H9 (cell line): ENCODE data around the gene ENOX1. TPM values are rescaled to one million over a fixed set of nuclear protein-coding genes. Genes with fewer than 3 reads are reported as not detected.

Experiments
- DNase-seq: peaks from one replicate; pipeline ENCODE4 v3.0.0-alpha.2; 2017
- H2AFZ ChIP-seq: one replicate; pipeline ENCODE4 v1.6.1; 2013; ENCODE audit warnings: mild to moderate bottlenecking, low read length, control low read depth, moderate library complexity
- H2AK5ac ChIP-seq: 2 replicates; pipeline ENCODE4 v1.6.1; 2013; ENCODE audit warnings: low read length, control low read depth, mixed read lengths; ENCODE audit not compliant: insufficient read length
- H2BK120ac ChIP-seq: one replicate; pipeline ENCODE4 v1.6.1; 2013; ENCODE audit warnings: low read depth, mild to moderate bottlenecking, low read length, control low read depth, inconsistent platforms; ENCODE audit not compliant: poor library complexity, severe bottlenecking
- H2BK12ac ChIP-seq: 2 replicates; pipeline ENCODE4 v1.6.1; 2013; ENCODE audit warnings: low read length, control low read depth, mixed read lengths, low read depth; ENCODE audit not compliant: insufficient read length
- H2BK15ac ChIP-seq: 2 replicates; pipeline ENCODE4 v1.6.1; 2013; ENCODE audit warnings: low read depth, low read length, control low read depth
- H2BK20ac ChIP-seq: one replicate; pipeline ENCODE4 v1.6.1; 2013; ENCODE audit warnings: low read depth, mild to moderate bottlenecking, low read length, control low read depth, inconsistent platforms; ENCODE audit not compliant: poor library complexity, severe bottlenecking
- H2BK5ac ChIP-seq: 2 replicates; pipeline ENCODE4 v1.6.1; 2013; ENCODE audit warnings: low read length, control low read depth, mixed read lengths; ENCODE audit not compliant: insufficient read length
- H3K14ac ChIP-seq: 2 replicates; pipeline ENCODE4 v1.6.1; 2013; ENCODE audit warnings: low read length, control low read depth; ENCODE audit not compliant: insufficient read depth
- H3K18ac ChIP-seq: 2 replicates; pipeline ENCODE4 v1.6.1; 2013; ENCODE audit warnings: low read depth, mild to moderate bottlenecking, mixed read lengths, low read length, control low read depth; ENCODE audit not compliant: insufficient read length
- H3K23ac ChIP-seq: 2 replicates; pipeline ENCODE4 v1.6.1; 2013; ENCODE audit warnings: low read length, control low read depth, mixed read lengths, low read depth; ENCODE audit not compliant: insufficient read length
- H3K23me2 ChIP-seq: 2 replicates; pipeline ENCODE4 v1.6.1; 2013; ENCODE audit warnings: low read depth, mild to moderate bottlenecking, mixed read lengths, low read length, control low read depth; ENCODE audit not compliant: insufficient read length, poor library complexity, severe bottlenecking
- H3K27ac ChIP-seq: 2 replicates; pipeline ENCODE4 v1.5.1; 2013; ENCODE audit warnings: low read length, control low read depth, mixed read lengths, low read depth; ENCODE audit not compliant: insufficient read length
- H3K27me3 ChIP-seq: 2 replicates; pipeline ENCODE4 v1.6.1; 2013; ENCODE audit warnings: low read length, control low read depth, inconsistent platforms; ENCODE audit not compliant: insufficient read depth
- H3K4ac ChIP-seq: 2 replicates; pipeline ENCODE4 v1.6.1; 2013; ENCODE audit warnings: low read depth, mild to moderate bottlenecking, control low read depth, inconsistent platforms, low read length, moderate library complexity
- H3K4me1 ChIP-seq: 2 replicates; pipeline ENCODE4 v1.6.1; 2013; ENCODE audit warnings: low read length, control low read depth, inconsistent platforms; ENCODE audit not compliant: insufficient read depth
- H3K4me2 ChIP-seq: 2 replicates; pipeline ENCODE4 v1.6.1; 2013; ENCODE audit warnings: low read length, control low read depth, mixed read lengths; ENCODE audit not compliant: insufficient read length, insufficient read depth
- H3K56ac ChIP-seq: 2 replicates; pipeline ENCODE4 v1.6.1; 2013; ENCODE audit warnings: low read depth, mild to moderate bottlenecking, mixed read lengths, low read length, control low read depth; ENCODE audit not compliant: insufficient read length
- H3K79me1 ChIP-seq: 2 replicates; pipeline ENCODE4 v1.6.1; 2013; ENCODE audit warnings: low read depth, mild to moderate bottlenecking, moderate library complexity, low read length, control low read depth, inconsistent platforms; ENCODE audit not compliant: insufficient read depth, poor library complexity, severe bottlenecking
- H3K79me2 ChIP-seq: 2 replicates; pipeline ENCODE4 v1.6.1; 2013; ENCODE audit warnings: low read length, control low read depth, inconsistent platforms; ENCODE audit not compliant: insufficient read depth
- H3K9ac ChIP-seq: 2 replicates; pipeline ENCODE4 v1.6.1; 2013; ENCODE audit warnings: low read length, control low read depth, mixed read lengths; ENCODE audit not compliant: insufficient read length; ENCODE audit errors: extremely low read depth
- H3K9me3 ChIP-seq: one replicate; pipeline ENCODE4 v1.6.1; 2013; ENCODE audit warnings: low read depth, low read length, inconsistent platforms; ENCODE audit not compliant: control insufficient read depth
- H3T11ph ChIP-seq: one replicate; pipeline ENCODE4 v1.6.1; 2013; ENCODE audit warnings: mild to moderate bottlenecking, low read length, control low read depth, inconsistent platforms
- H4K20me1 ChIP-seq: one replicate; pipeline ENCODE4 v1.6.1; 2013; ENCODE audit not compliant: control insufficient read depth, insufficient read length, insufficient read depth
- H4K5ac ChIP-seq: 2 replicates; pipeline ENCODE4 v1.6.1; 2013; ENCODE audit warnings: low read depth, mild to moderate bottlenecking, mixed read lengths, low read length, control low read depth; ENCODE audit not compliant: insufficient read length
- H4K8ac ChIP-seq: replicated peaks from 2 replicates; pipeline ENCODE4 v1.6.1; 2013; ENCODE audit warnings: low read length, control low read depth, mixed read lengths, low read depth; ENCODE audit not compliant: insufficient read length
- H4K91ac ChIP-seq: 2 replicates; pipeline ENCODE4 v1.6.1; 2013; ENCODE audit warnings: low read depth, mild to moderate bottlenecking, moderate library complexity, mixed read lengths, low read length, control low read depth; ENCODE audit not compliant: insufficient read length
- H3K27ac Mint-ChIP-seq, 3 experiments: 2 replicates in 2 of 3; 3 replicates in 1 of 3; pipeline ENCODE4 v1.8.0; 2020 to 2021; ENCODE audit warnings: mixed read lengths in 3 of 3, mild to moderate bottlenecking in 1 of 3, moderate library complexity in 1 of 3
- H3K27me3 Mint-ChIP-seq: 2 replicates; pipeline ENCODE4 v1.8.0; 2021; ENCODE audit warnings: low read depth, mild to moderate bottlenecking, moderate library complexity, mixed read lengths
- H3K36me3 Mint-ChIP-seq, 3 experiments: 2 replicates in 2 of 3; 3 replicates in 1 of 3; pipeline ENCODE4 v1.8.0; 2020 to 2021; ENCODE audit warnings: low read depth in 3 of 3, mixed read lengths in 3 of 3; ENCODE audit not compliant: insufficient read depth in 1 of 3
- H3K4me1 Mint-ChIP-seq, 2 experiments: 2 replicates each; pipeline ENCODE4 v1.8.0; 2020; ENCODE audit warnings: mixed read lengths in 2 of 2
- H3K4me3 Mint-ChIP-seq, 2 experiments: 2 replicates in 1 of 2; 3 replicates in 1 of 2; pipeline ENCODE4 v1.8.0; 2020 to 2021; ENCODE audit warnings: mild to moderate bottlenecking in 2 of 2, mixed read lengths in 2 of 2, moderate library complexity in 1 of 2
- H3K9me3 Mint-ChIP-seq, 2 experiments: 2 replicates in 1 of 2; 3 replicates in 1 of 2; pipeline ENCODE4 v1.8.0; 2020; ENCODE audit warnings: mild to moderate bottlenecking in 2 of 2, mixed read lengths in 2 of 2, moderate library complexity in 1 of 2
- WGBS: extraction: QIAGEN DNeasy Blood & Tissue Kit; methylation state at CpG from one replicate; pipeline ENCODE4 v1.1.7; 2013; ENCODE audit warnings: missing lambda C conversion rate, low lambda C conversion rate, mixed read lengths; ENCODE audit not compliant: insufficient read length; ENCODE audit errors: extremely low coverage; 5-methylcytosine and 5-hydroxymethylcytosine counted together
- total RNA-seq: library from RNA; stranded (reverse); gene quantifications from 2 replicates; pipeline ENCODE4 v1.2.1, GENCODE V29; 2021
- TF ChIP-seq, protein P1 (sequence below): fragments of 200-600 bp; sonication (generic); conservative IDR thresholded peaks from 3 replicates; pipeline ENCODE4 v1.8.0; 2021; ENCODE audit warnings: antibody characterized with exemption, mild to moderate bottlenecking

ENOX1 gene
- total RNA-seq, 1 experiment from 2014 or later, result 0.24 TPM

DNA sequence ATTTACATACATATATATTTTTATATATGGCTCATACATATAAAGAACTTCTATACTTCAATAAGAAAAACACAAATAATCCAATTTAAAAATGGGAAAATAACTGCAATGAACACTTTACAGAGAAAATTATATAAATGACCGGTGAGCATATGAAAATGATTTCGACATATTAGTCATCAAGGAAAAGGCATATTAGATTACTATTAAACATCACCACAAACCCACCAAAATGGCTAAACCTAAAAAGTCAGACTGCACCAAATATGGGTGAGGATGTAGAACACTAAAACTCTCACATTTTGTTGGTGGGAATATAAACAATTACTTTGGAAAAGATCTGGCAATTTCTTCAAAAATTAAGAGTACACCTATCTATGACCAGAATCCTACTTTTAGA is 316.2 kb downstream of the ENOX1 start:
- no peak overlapping the region for H3K9ac ChIP-seq
- H3K23ac ChIP-seq, result no peak overlapping the region
- no peak for DNase-seq
- Mint-ChIP-seq H3K4me1 (no peaks in the 10 kb centered on the region), H3K9me3 (no peaks in the 10 kb centered on the region), H3K27me3 (no peaks in the 10 kb centered on the region), H3K27ac (no peak overlapping the region), H3K36me3 (no peaks in the 10 kb centered on the region), H3K4me3 (no peak overlapping the region)
- no peaks in the 10 kb centered on the region for H3K23me2 ChIP-seq
- no peak overlapping the region for H3K4ac ChIP-seq
- no peak overlapping the region for H2AFZ ChIP-seq
- no peak overlapping the region for H2BK120ac ChIP-seq
- H4K5ac ChIP-seq, result no peak overlapping the region
- H4K91ac ChIP-seq, result no peak overlapping the region
- no peaks in the 10 kb centered on the region for H3K9me3 ChIP-seq
- no peak overlapping the region for H2AK5ac ChIP-seq
- H3K14ac ChIP-seq, result no peak overlapping the region
- H3T11ph ChIP-seq, result no peak overlapping the region
- H3K18ac ChIP-seq, result no peak overlapping the region
- no peak overlapping the region for H3K56ac ChIP-seq
- H4K8ac ChIP-seq, result no peak overlapping the region
- H3K4me1 ChIP-seq, result no peaks in the 10 kb centered on the region
- no peaks in the 10 kb centered on the region for H3K79me1 ChIP-seq
- H3K27me3 ChIP-seq, result no peaks in the 10 kb centered on the region
- H4K20me1 ChIP-seq, result no peaks in the 10 kb centered on the region
- no peak overlapping the region for H3K27ac ChIP-seq
- H2BK5ac ChIP-seq, result no peak overlapping the region
- no peak overlapping the region for H2BK15ac ChIP-seq
- no peaks in the 10 kb centered on the region for H3K79me2 ChIP-seq
- H2BK20ac ChIP-seq, result no peak overlapping the region
- no peak overlapping the region for H3K4me2 ChIP-seq
- H2BK12ac ChIP-seq, result no peak overlapping the region
- TF ChIP-seq, protein P1, sequence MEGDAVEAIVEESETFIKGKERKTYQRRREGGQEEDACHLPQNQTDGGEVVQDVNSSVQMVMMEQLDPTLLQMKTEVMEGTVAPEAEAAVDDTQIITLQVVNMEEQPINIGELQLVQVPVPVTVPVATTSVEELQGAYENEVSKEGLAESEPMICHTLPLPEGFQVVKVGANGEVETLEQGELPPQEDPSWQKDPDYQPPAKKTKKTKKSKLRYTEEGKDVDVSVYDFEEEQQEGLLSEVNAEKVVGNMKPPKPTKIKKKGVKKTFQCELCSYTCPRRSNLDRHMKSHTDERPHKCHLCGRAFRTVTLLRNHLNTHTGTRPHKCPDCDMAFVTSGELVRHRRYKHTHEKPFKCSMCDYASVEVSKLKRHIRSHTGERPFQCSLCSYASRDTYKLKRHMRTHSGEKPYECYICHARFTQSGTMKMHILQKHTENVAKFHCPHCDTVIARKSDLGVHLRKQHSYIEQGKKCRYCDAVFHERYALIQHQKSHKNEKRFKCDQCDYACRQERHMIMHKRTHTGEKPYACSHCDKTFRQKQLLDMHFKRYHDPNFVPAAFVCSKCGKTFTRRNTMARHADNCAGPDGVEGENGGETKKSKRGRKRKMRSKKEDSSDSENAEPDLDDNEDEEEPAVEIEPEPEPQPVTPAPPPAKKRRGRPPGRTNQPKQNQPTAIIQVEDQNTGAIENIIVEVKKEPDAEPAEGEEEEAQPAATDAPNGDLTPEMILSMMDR, result no peak
- WGBS, result no CpG with 5 or more reads among the region's 2 CpGs
